B cell (primary cell): ENCODE results near the gene COMT. TPM values are rescaled to one million over a fixed set of nuclear protein-coding genes. Genes with fewer than 3 reads are reported as not detected.

Experiments
- ATAC-seq: fragments of 200-7000 bp; cut with Tn5 transposase; one replicate; pipeline ENCODE4 v1.10.0; 2021; ENCODE audit warnings: low read depth, mild to moderate bottlenecking, moderate number of reproducible peaks, moderate library complexity
- CTCF ChIA-PET: fragments of 350-600 bp; sonication (Branson Sonifier 250); formaldehyde crosslinking; loops from one replicate; lab custom pipeline; 2021; ENCODE audit warnings: antibody characterized with exemption, inconsistent platforms; lab: Charles Lee
- POLR2A ChIA-PET: fragments of 350-600 bp; sonication (Branson Sonifier 250); formaldehyde crosslinking; loops from one replicate; lab custom pipeline; 2021; ENCODE audit warnings: antibody characterized with exemption; lab: Charles Lee
- DNase-seq: peaks from one replicate; pipeline ENCODE4 v3.0.0; 2013
- H2AFZ ChIP-seq: 2 replicates; pipeline ENCODE4 v1.6.1; 2012; ENCODE audit warnings: mild to moderate bottlenecking, low read depth, low read length; ENCODE audit not compliant: insufficient read depth, poor library complexity, severe bottlenecking
- H3K27ac ChIP-seq, 2 donors: 1 replicate in 1 of 2; 2 replicates in 1 of 2; pipeline ENCODE4 v1.5.1; 2012 to 2013; ENCODE audit warnings: low read length in 2 of 2, mild to moderate bottlenecking in 2 of 2, moderate library complexity in 1 of 2
- H3K27me3 ChIP-seq, 4 experiments: fragments of 200-600 bp in 1 of 4; sonication (generic) in 1 of 4; replicated peaks in 1 of 4; 1 replicate in 2 of 4; 2 replicates in 2 of 4; pipeline versions ENCODE4 v1.6.1 to v1.7.0; 2013 to 2016; ENCODE audit warnings: low read length in 3 of 4, mild to moderate bottlenecking in 2 of 4, mixed read lengths in 1 of 4, moderate library complexity in 1 of 4; ENCODE audit not compliant: insufficient read depth in 4 of 4, control insufficient read depth in 3 of 4; ENCODE audit errors: control extremely low read depth in 1 of 4
- H3K36me3 ChIP-seq, 2 experiments: replicated peaks in 1 of 2; 1 replicate in 1 of 2; 2 replicates in 1 of 2; pipeline versions ENCODE4 v1.6.1 to v1.7.1; 2013; ENCODE audit warnings: low read length in 1 of 2; ENCODE audit not compliant: insufficient read depth in 2 of 2, control insufficient read depth in 1 of 2; ENCODE audit errors: control extremely low read depth in 1 of 2, extremely low read depth in 1 of 2
- H3K4me1 ChIP-seq, 2 donors: fragments of 200-600 bp in 1 of 2; sonication (generic) in 1 of 2; 1 replicate in 1 of 2; 2 replicates in 1 of 2; pipeline versions ENCODE4 v1.5.1 to v1.6.1; 2013 to 2017; ENCODE audit warnings: low read length in 2 of 2; ENCODE audit not compliant: control insufficient read depth in 2 of 2, insufficient read depth in 2 of 2
- H3K4me2 ChIP-seq: replicated peaks from 2 replicates; pipeline ENCODE3; 2012; ENCODE audit warnings: mild to moderate bottlenecking, low read depth, low read length; ENCODE audit not compliant: poor library complexity, severe bottlenecking
- H3K4me3 ChIP-seq, 5 experiments: fragments of 200-600 bp in 1 of 5; sonication (generic) in 1 of 5; 1 replicate in 3 of 5; 2 replicates in 2 of 5; pipeline versions ENCODE4 v1.5.1 to v1.7.0; 2011 to 2016; ENCODE audit warnings: low read length in 4 of 5, mild to moderate bottlenecking in 4 of 5, low read depth in 2 of 5, control low read depth in 1 of 5, moderate library complexity in 1 of 5; ENCODE audit not compliant: insufficient read depth in 1 of 5; ENCODE audit errors: control extremely low read depth in 1 of 5, extremely low read depth in 1 of 5
- H3K79me2 ChIP-seq: fragments of 200-600 bp; sonication (generic); one replicate; pipeline ENCODE4 v1.6.0; 2016; ENCODE audit warnings: low read length; ENCODE audit not compliant: control insufficient read depth, insufficient read depth
- H3K9ac ChIP-seq: fragments of 200-600 bp; sonication (generic); 2 replicates; pipeline ENCODE4 v1.6.1; 2017; ENCODE audit warnings: mild to moderate bottlenecking, low read length, moderate library complexity
- H3K9me3 ChIP-seq, 3 donors: one replicate each; pipeline versions ENCODE4 v1.6.1 to v1.7.1; 2013; ENCODE audit warnings: low read length in 2 of 3; ENCODE audit not compliant: control insufficient read depth in 2 of 3, insufficient read depth in 1 of 3; ENCODE audit errors: control extremely low read depth in 1 of 3
- H4K20me1 ChIP-seq: 2 replicates; pipeline ENCODE4 v1.6.0; 2012; ENCODE audit warnings: mild to moderate bottlenecking, low read length; ENCODE audit not compliant: insufficient read depth, control insufficient read depth, poor library complexity, severe bottlenecking
- H3K27ac Mint-ChIP-seq: one replicate; pipeline ENCODE4 v1.8.0; 2021; ENCODE audit warnings: mixed read lengths
- H3K27me3 Mint-ChIP-seq: one replicate; pipeline ENCODE4 v1.8.0; 2021; ENCODE audit warnings: mixed read lengths
- H3K4me1 Mint-ChIP-seq: one replicate; pipeline ENCODE4 v1.8.0; 2021; ENCODE audit warnings: mixed read lengths
- H3K4me3 Mint-ChIP-seq: one replicate; pipeline ENCODE4 v1.8.0; 2021; ENCODE audit warnings: mixed read lengths
- H3K9me3 Mint-ChIP-seq: one replicate; pipeline ENCODE4 v1.8.0; 2022; ENCODE audit warnings: mixed read lengths; ENCODE audit not compliant: insufficient read depth
- CTCF ChIP-seq: fragments of 200-600 bp; IDR thresholded peaks from one replicate; pipeline ENCODE4 v1.8.0; 2022; ENCODE audit warnings: antibody characterized with exemption, mild to moderate bottlenecking
- EZH2 ChIP-seq: IDR thresholded peaks from 2 replicates; pipeline ENCODE4 v1.6.1; 2012; ENCODE audit warnings: borderline replicate concordance, low read depth, mild to moderate bottlenecking, moderate library complexity, low read length; ENCODE audit not compliant: insufficient read depth, poor library complexity, severe bottlenecking
- WGBS: methylation state at CpG from one replicate; pipeline ENCODE4 v1.1.5; 2013; ENCODE audit warnings: missing lambda C conversion rate; ENCODE audit not compliant: insufficient coverage; 5-methylcytosine and 5-hydroxymethylcytosine counted together
- intact Hi-C: fragments of 100-400 bp; cut with micrococcal nuclease; formaldehyde crosslinking; loops from one replicate; pipeline ENCODE4 v1.10.0; 2022
- polyA plus RNA-seq: library from polyadenylated mRNA; depleted of rRNA; stranded (reverse); fragments of >200 nt; gene quantifications from 2 replicates; pipeline ENCODE4 v1.2.3, GENCODE V29; 2012
- total RNA-seq, 2 donors: library from RNA; stranded (reverse); fragments of 120-200 nt in 1 of 2; gene quantifications; 1 replicate in 1 of 2; 2 replicates in 1 of 2; pipeline versions ENCODE4 v1.2.3 to v1.2.4, GENCODE V29; 2013 to 2022

COMT gene
- total and polyA plus RNA-seq, 2 donors (not counting 1 experiment from before 2014, with no cell fraction given), result 32.6 to 58.3 TPM

- no peak overlapping the region for H3K4me3 Mint-ChIP-seq
- H3K9ac ChIP-seq, result no peak overlapping the region
- H2AFZ ChIP-seq, result no peak overlapping the region
- H3K27ac ChIP-seq, result no peak overlapping the region
- no peak overlapping the region for H3K4me2 ChIP-seq
- peaks cover 4 to 7% of the 10 kb centered on the region in 2 donors for H3K4me1 ChIP-seq
- no peak overlapping the region for H3K4me3 ChIP-seq
- H3K9me3 Mint-ChIP-seq, result no peaks in the 10 kb centered on the region
- intact Hi-C loops, result no loop called here
- ATAC-seq, result no peak
- peaks cover 0 to 1% (median 0%) of the 10 kb centered on the region in 4 experiments for H3K27me3 ChIP-seq
- H4K20me1 ChIP-seq, result no peaks in the 10 kb centered on the region
- no peaks in the 10 kb centered on the region for H3K27me3 Mint-ChIP-seq
- peaks cover 0 to 4% (median 0%) of the 10 kb centered on the region in 3 donors for H3K9me3 ChIP-seq
- no peaks in the 10 kb centered on the region for H3K36me3 ChIP-seq
- CTCF ChIA-PET, result interaction anchor here (2.1 kb wide), 1 partner anchor 22 kb away, joined by 7 read pairs; no protein-coding TSS in a partner anchor
- no peak overlapping the region for H3K27ac Mint-ChIP-seq
- H3K79me2 ChIP-seq, result no peaks in the 10 kb centered on the region
- no peak for DNase-seq
- POLR2A ChIA-PET, result no interaction called here
- H3K4me1 Mint-ChIP-seq, result peaks cover 2% of the 10 kb centered on the region
- TF ChIP-seq EZH2, result no peak
- TF ChIP-seq CTCF, result no peak
Observed at GRCh38 chr22:19991395-19991644, 49.7 kb downstream of the COMT start.

- no peak overlapping the region for H3K27ac ChIP-seq
- H3K4me1 ChIP-seq, result peaks cover 0 to 3% of the 10 kb centered on the region in 2 donors
- H3K36me3 ChIP-seq, result no peaks in the 10 kb centered on the region
- H3K4me1 Mint-ChIP-seq, result no peaks in the 10 kb centered on the region
- no peaks in the 10 kb centered on the region for H3K27me3 Mint-ChIP-seq
- H4K20me1 ChIP-seq, result no peaks in the 10 kb centered on the region
- intact Hi-C loops, result no loop called here
- no peak overlapping the region for H3K27ac Mint-ChIP-seq
- no peak overlapping the region for H3K4me3 ChIP-seq
- DNase-seq (no peak), ATAC-seq (no peak)
- no peak overlapping the region for H2AFZ ChIP-seq
- H3K4me3 Mint-ChIP-seq, result no peak overlapping the region
- TF ChIP-seq CTCF (no peak), EZH2 (no peak)
- H3K9ac ChIP-seq, result no peak overlapping the region
- H3K9me3 ChIP-seq, result peaks cover 0 to 4% (median 0%) of the 10 kb centered on the region in 3 donors
- ChIA-PET CTCF (interaction anchor here (2.1 kb wide), 1 partner anchor 21 kb away, joined by 7 read pairs; no protein-coding TSS in a partner anchor), POLR2A (no interaction called here)
- H3K79me2 ChIP-seq, result no peaks in the 10 kb centered on the region
- H3K27me3 ChIP-seq, result no peaks in the 10 kb centered on the region
- WGBS, result 90% methylated on average over 21 of the region's 23 CpGs
- H3K4me2 ChIP-seq, result no peak overlapping the region
- no peaks in the 10 kb centered on the region for H3K9me3 Mint-ChIP-seq
Observed at GRCh38 chr22:19991645-19992451, 50.3 kb downstream of the COMT start.
